ENCODE data around the gene ATP5ME. TPM values are rescaled to one million over a fixed set of nuclear protein-coding genes. Genes with fewer than 3 reads are reported as not detected.

Gene ATP5ME
- total RNA-seq, 2 experiments from 2014 or later: 359 to 388 TPM

GRCh38 chr4:624705-625590 lies 49.1 kb downstream of the ATP5ME start, which contains the start of gene PDE6B:
TSS of gene PDE6B (plus strand) at chr4:625573. CDS start at chr4:625627, 54 bp downstream.
- H3K9me3 ChIP-seq (ENCODE audit: low read length): no peaks in the 10 kb centered on the region
- BruUV-seq (replicated peaks): no TSS peak
- no peaks in the 10 kb centered on the region for H3K9me2 ChIP-seq (ENCODE audit: insufficient read depth, low read length)
- no peaks in the 10 kb centered on the region for H4K20me1 ChIP-seq (ENCODE audit: insufficient read depth, low read length)
- no peaks in the 10 kb centered on the region for H3K36me3 ChIP-seq (ENCODE audit: insufficient read depth, low read length)
- CTCF ChIA-PET (ENCODE audit: unreplicated experiment): no interaction called here
- no peak within 1 kb of the TSS for H3K27ac ChIP-seq (ENCODE audit: low read depth, low read length, poor library complexity, severe bottlenecking)
- TF ChIP-seq CTCF (conservative IDR thresholded peaks at IDR 0.05; ENCODE audit: low read length) (no peak), EZH2phosphoT487 (IDR thresholded peaks at IDR 0.05; ENCODE audit: borderline replicate concordance, low read depth, low read length) (no peak)
- POLR2A ChIA-PET: no interaction called here
- H3K79me2 ChIP-seq (ENCODE audit: insufficient read depth, low read depth, low read length): no peaks in the 10 kb centered on the region
- no peak within 1 kb of the TSS for H3K4me3 ChIP-seq (ENCODE audit: low read depth, low read length, poor library complexity, severe bottlenecking)
- H3K4me1 ChIP-seq (ENCODE audit: insufficient read depth, low read length, poor library complexity, severe bottlenecking): no peaks in the 10 kb centered on the region
- intact Hi-C loops (cut with micrococcal nuclease; ENCODE audit: unreplicated experiment): no loop called here
- H2AFZ ChIP-seq (ENCODE audit: low read length): no peak within 1 kb of the TSS
- no peak within 1 kb of the TSS for H3K4me2 ChIP-seq (ENCODE audit: low read length)
- DNase-seq (ENCODE audit: low spot score): no peak

DNA sequence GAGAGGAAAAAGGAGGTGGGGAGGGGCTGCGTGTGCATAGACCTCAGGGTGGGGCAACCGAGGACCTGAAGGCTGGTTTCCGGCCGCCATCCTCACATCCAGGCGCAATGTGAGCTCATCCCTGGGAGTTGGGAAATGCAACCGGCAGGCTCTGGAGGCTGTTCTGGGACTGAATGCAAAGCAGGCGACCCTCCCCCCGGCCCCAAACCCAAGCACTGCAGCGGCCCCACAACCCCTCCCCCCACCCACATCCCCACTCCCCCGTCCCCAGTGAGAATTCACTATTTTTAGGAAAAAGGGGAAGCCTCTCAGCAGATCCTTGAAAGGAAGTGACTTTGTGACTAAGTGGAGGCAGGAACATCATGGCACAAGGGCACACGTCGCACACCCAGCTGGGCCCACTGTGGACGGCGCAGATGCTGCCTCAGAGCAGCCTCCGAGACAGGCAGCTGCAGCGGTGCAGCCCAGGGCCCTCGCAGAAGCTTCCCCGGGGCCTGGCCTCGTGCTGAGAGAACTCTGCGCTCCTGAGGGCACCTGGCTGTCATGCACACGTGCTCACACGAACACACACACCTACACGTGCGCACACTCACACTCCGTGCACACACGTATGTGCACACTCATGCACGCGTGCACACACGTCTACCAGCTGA lies 50.0 kb downstream of the ATP5ME start:
- Histone ChIP-seq H4K20me1 (ENCODE audit: insufficient read depth, low read length) (no peaks in the 10 kb centered on the region), H3K9me2 (ENCODE audit: insufficient read depth, low read length) (no peaks in the 10 kb centered on the region), H3K4me3 (ENCODE audit: low read depth, low read length, poor library complexity, severe bottlenecking) (no peak overlapping the region), H3K79me2 (ENCODE audit: insufficient read depth, low read depth, low read length) (no peaks in the 10 kb centered on the region), H2AFZ (ENCODE audit: low read length) (no peak overlapping the region), H3K27ac (ENCODE audit: low read depth, low read length, poor library complexity, severe bottlenecking) (no peak overlapping the region), H3K9me3 (ENCODE audit: low read length) (no peaks in the 10 kb centered on the region), H3K36me3 (ENCODE audit: insufficient read depth, low read length) (no peaks in the 10 kb centered on the region), H3K4me2 (ENCODE audit: low read length) (no peak overlapping the region), H3K4me1 (ENCODE audit: insufficient read depth, low read length, poor library complexity, severe bottlenecking) (no peaks in the 10 kb centered on the region)
- intact Hi-C loops (cut with micrococcal nuclease; ENCODE audit: unreplicated experiment): no loop called here
- no peak for DNase-seq (ENCODE audit: low spot score)
- no peak for TF ChIP-seq CTCF (conservative IDR thresholded peaks at IDR 0.05; ENCODE audit: low read length)
- TF ChIP-seq EZH2phosphoT487 (IDR thresholded peaks at IDR 0.05; ENCODE audit: borderline replicate concordance, low read depth, low read length): no peak
- CTCF ChIA-PET (ENCODE audit: unreplicated experiment): no interaction called here
- no TSS peak for BruUV-seq (replicated peaks)
- POLR2A ChIA-PET: no interaction called here
